Loucy (cell line): ENCODE data around the gene DNM3.

Source experiments
- H2AFZ ChIP-seq: fragments of 200-600 bp; sonication (generic); 2 replicates; pipeline ENCODE4 v1.6.0; 2016; ENCODE audit warnings: antibody characterized with exemption, mild to moderate bottlenecking, low read length, moderate library complexity
- H3F3A ChIP-seq: fragments of 200-600 bp; 2 replicates; pipeline ENCODE4 v1.6.0; 2016; ENCODE audit warnings: antibody characterized with exemption, low read depth, mild to moderate bottlenecking
- H3K27me3 ChIP-seq: fragments of 200-600 bp; sonication (generic); 2 replicates; pipeline ENCODE4 v1.6.1; 2014; ENCODE audit warnings: low read length, mild to moderate bottlenecking; ENCODE audit not compliant: insufficient read depth, poor library complexity, severe bottlenecking
- H3K36me3 ChIP-seq: fragments of 200-600 bp; sonication (generic); 2 replicates; pipeline ENCODE4 v1.6.1; 2016; ENCODE audit warnings: low read length; ENCODE audit not compliant: insufficient read depth
- H3K4me1 ChIP-seq: fragments of 200-600 bp; sonication (generic); 2 replicates; pipeline ENCODE4 v1.5.1; 2014; ENCODE audit warnings: low read length, mild to moderate bottlenecking; ENCODE audit not compliant: insufficient read depth, poor library complexity, severe bottlenecking
- H3K4me2 ChIP-seq: fragments of 200-600 bp; sonication (generic); 2 replicates; pipeline ENCODE4 v1.6.0; 2014; ENCODE audit warnings: antibody characterized with exemption, low read length, low read depth, mild to moderate bottlenecking; ENCODE audit not compliant: poor library complexity, severe bottlenecking
- H3K4me3 ChIP-seq: fragments of 200-600 bp; sonication (generic); 2 replicates; pipeline ENCODE4 v1.5.1; 2014; ENCODE audit warnings: low read length, mild to moderate bottlenecking, mixed read lengths; ENCODE audit not compliant: poor library complexity, severe bottlenecking
- H3K79me2 ChIP-seq: fragments of 200-600 bp; sonication (generic); 2 replicates; pipeline ENCODE4 v1.6.1; 2014; ENCODE audit warnings: low read length; ENCODE audit not compliant: insufficient read depth
- H3K9ac ChIP-seq: fragments of 200-600 bp; sonication (generic); 2 replicates; pipeline ENCODE4 v1.6.0; 2014; ENCODE audit warnings: mild to moderate bottlenecking, low read depth, low read length, moderate library complexity; ENCODE audit not compliant: poor library complexity, severe bottlenecking
- H3K9me2 ChIP-seq: fragments of 200-600 bp; sonication (generic); replicated peaks from 2 replicates; pipeline ENCODE4 v1.6.1; 2016; ENCODE audit warnings: low read depth, low read length, mixed read lengths
- H3K9me3 ChIP-seq: fragments of 200-600 bp; sonication (generic); 2 replicates; pipeline ENCODE4 v1.6.1; 2014; ENCODE audit warnings: mild to moderate bottlenecking, antibody characterized with exemption, low read length, low read depth; ENCODE audit not compliant: insufficient read depth
- H4K20me1 ChIP-seq: fragments of 200-600 bp; sonication (generic); 2 replicates; pipeline ENCODE4 v1.6.0; 2014; ENCODE audit warnings: antibody characterized with exemption, low read length, mild to moderate bottlenecking; ENCODE audit not compliant: insufficient read depth, poor library complexity, severe bottlenecking
- EZH2phosphoT487 ChIP-seq: fragments of 200-600 bp; IDR thresholded peaks from 2 replicates; pipeline ENCODE4 v1.6.1; 2018; ENCODE audit warnings: antibody characterized with exemption, mild to moderate bottlenecking, moderate library complexity, borderline replicate concordance
- TF ChIP-seq, protein P1 (sequence below): fragments of 200-600 bp; sonication (generic); conservative IDR thresholded peaks from 2 replicates; pipeline ENCODE4 v1.5.1; 2014; ENCODE audit warnings: mild to moderate bottlenecking, antibody characterized with exemption, low read length

Gene DNM3

DNA sequence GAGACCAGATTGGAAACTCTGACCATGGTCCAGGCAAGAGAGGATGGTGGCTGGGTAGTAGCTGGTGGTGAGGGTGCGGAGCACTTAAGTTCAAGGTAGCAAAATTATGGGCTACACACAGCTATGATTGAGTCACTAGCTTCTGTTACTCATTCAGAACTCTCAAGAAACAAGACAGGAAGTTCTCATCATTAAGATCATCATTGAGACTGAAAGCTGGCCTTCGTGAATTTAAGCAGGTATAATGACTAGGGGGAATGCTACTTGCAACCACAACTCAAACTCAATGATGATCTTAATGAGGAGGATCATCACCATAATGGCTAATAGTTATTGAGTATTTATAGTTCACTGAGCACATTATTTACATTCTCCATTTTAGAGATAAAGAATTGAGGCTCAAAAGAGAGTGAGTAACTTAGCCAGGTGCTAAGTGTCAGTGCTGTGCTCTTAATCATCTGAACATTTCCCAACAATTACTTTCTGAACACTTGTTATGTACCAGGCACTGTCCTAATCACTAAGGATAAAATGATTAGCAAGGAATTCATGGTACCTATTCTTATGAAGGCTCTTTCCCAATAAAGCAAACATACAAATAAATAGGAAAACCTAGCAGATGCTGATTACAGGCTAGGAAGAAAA is 292.9 kb downstream of the DNM3 start:
- no peaks in the 10 kb centered on the region for H3K79me2 ChIP-seq
- no peaks in the 10 kb centered on the region for H3F3A ChIP-seq
- H3K9me3 ChIP-seq, result no peaks in the 10 kb centered on the region
- no peak overlapping the region for H2AFZ ChIP-seq
- H3K27me3 ChIP-seq, result no peaks in the 10 kb centered on the region
- no peaks in the 10 kb centered on the region for H3K36me3 ChIP-seq
- no peak for TF ChIP-seq EZH2phosphoT487
- no peaks in the 10 kb centered on the region for H3K4me1 ChIP-seq
- H3K9me2 ChIP-seq, result no peaks in the 10 kb centered on the region
- no peak overlapping the region for H3K4me3 ChIP-seq
- no peak overlapping the region for H3K9ac ChIP-seq
- H3K4me2 ChIP-seq, result no peak overlapping the region
- no peaks in the 10 kb centered on the region for H4K20me1 ChIP-seq

DNA sequence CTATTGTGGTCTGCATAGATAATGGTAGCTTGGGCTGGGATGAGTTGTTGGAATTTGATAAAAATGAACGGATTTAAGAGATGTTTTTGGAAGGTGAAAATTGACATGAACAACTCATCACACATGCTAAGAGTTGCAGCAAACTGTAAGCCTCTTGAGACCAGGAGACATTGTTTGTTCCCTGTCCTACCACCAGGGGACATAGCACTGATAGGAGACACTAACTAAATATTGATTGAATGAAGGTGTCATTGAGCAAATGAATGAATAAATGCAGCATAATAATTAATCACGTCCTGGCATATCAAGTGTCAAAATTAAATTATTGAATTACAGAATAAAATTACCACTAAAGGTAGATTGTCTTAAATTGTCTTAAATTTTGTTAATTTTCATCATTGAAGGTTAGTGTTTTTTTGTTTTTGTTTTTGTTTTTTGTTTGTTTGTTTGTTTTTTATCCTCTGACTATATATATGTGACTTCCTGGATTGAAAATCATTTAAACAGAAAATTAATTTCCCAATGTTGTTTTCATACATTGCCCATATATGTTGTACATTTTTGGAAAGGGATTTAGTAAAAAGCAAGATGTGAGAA is 293.9 kb downstream of the DNM3 start:
- H3K4me3 ChIP-seq, result no peak overlapping the region
- no peak overlapping the region for H2AFZ ChIP-seq
- H3K27me3 ChIP-seq, result no peaks in the 10 kb centered on the region
- no peak overlapping the region for H3K4me2 ChIP-seq
- no peaks in the 10 kb centered on the region for H3K36me3 ChIP-seq
- no peaks in the 10 kb centered on the region for H3K9me3 ChIP-seq
- no peak overlapping the region for H3K9ac ChIP-seq
- TF ChIP-seq, protein P1, sequence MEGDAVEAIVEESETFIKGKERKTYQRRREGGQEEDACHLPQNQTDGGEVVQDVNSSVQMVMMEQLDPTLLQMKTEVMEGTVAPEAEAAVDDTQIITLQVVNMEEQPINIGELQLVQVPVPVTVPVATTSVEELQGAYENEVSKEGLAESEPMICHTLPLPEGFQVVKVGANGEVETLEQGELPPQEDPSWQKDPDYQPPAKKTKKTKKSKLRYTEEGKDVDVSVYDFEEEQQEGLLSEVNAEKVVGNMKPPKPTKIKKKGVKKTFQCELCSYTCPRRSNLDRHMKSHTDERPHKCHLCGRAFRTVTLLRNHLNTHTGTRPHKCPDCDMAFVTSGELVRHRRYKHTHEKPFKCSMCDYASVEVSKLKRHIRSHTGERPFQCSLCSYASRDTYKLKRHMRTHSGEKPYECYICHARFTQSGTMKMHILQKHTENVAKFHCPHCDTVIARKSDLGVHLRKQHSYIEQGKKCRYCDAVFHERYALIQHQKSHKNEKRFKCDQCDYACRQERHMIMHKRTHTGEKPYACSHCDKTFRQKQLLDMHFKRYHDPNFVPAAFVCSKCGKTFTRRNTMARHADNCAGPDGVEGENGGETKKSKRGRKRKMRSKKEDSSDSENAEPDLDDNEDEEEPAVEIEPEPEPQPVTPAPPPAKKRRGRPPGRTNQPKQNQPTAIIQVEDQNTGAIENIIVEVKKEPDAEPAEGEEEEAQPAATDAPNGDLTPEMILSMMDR, result peak; percentile 66
- no peak for TF ChIP-seq EZH2phosphoT487
- no peaks in the 10 kb centered on the region for H4K20me1 ChIP-seq
- no peaks in the 10 kb centered on the region for H3K79me2 ChIP-seq
- H3K9me2 ChIP-seq, result no peaks in the 10 kb centered on the region
- H3F3A ChIP-seq, result no peaks in the 10 kb centered on the region
- H3K4me1 ChIP-seq, result no peaks in the 10 kb centered on the region

DNA sequence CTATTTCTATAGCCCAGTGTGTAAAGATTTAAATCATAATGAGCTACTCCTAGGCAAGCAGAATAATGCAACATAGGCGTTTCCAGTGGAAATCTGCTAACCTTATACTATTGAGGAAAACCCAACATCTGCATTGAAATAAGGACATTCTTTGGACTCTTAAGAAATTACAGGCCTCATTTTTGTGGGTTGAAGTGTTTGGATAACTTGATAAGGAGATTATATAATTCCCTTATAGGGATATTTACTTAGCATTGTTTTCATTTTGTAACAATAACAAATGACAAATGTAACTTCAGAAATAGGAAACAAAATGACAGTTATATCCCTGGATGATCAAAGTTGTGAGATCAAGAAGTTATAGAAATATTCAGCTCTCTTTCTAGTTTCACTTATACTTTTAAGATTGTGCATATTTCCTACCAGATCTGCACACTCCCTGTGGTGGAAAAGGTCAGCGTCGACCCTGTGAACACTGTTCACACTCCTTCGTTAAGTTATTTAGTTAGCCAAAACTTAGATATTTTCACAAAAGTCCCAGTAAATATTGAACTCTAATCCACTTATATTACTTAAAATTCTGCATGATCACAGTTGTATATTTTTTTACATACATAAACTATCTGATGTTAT is 294.8 kb downstream of the DNM3 start:
- H3K4me1 ChIP-seq, result peaks cover 1% of the 10 kb centered on the region
- no peaks in the 10 kb centered on the region for H3F3A ChIP-seq
- no peaks in the 10 kb centered on the region for H3K9me2 ChIP-seq
- no peak overlapping the region for H3K9ac ChIP-seq
- TF ChIP-seq, protein P1, result no peak
- TF ChIP-seq EZH2phosphoT487, result no peak
- no peaks in the 10 kb centered on the region for H3K9me3 ChIP-seq
- no peaks in the 10 kb centered on the region for H3K27me3 ChIP-seq
- H3K79me2 ChIP-seq, result no peaks in the 10 kb centered on the region
- H3K4me3 ChIP-seq, result no peak overlapping the region
- H4K20me1 ChIP-seq, result no peaks in the 10 kb centered on the region
- H3K4me2 ChIP-seq, result no peak overlapping the region
- no peak overlapping the region; the same call in 1 of the 2 replicates for H2AFZ ChIP-seq
- H3K36me3 ChIP-seq, result no peaks in the 10 kb centered on the region
